ENCODE results near the gene RASAL2. TPM values are rescaled to one million over a fixed set of nuclear protein-coding genes. Genes with fewer than 3 reads are reported as not detected.

RASAL2 gene
- total and polyA plus RNA-seq, 2 of the 13 experiments (the other 11 are each of a cell fraction or from before 2014, with no cell fraction given), result 5.4 to 5.9 TPM

- TF ChIP-seq PAXIP1 (CRISPR knock-in tag; conservative IDR thresholded peaks at IDR 0.05) (peak; percentile 22; the same call in 1 of the 2 replicates), IRF9 (CRISPR knock-in tag; IDR thresholded peaks at IDR 0.05; ENCODE audit: borderline replicate concordance) (no peak), ZNF276 (CRISPR knock-in tag; IDR thresholded peaks at IDR 0.05; ENCODE audit: low read depth) (no peak), REL (CRISPR knock-in tag; conservative IDR thresholded peaks at IDR 0.05) (no peak), ZBTB46 (CRISPR knock-in tag; IDR thresholded peaks at IDR 0.05; ENCODE audit: borderline replicate concordance) (no peak), RAD21 (CRISPR knock-in tag; IDR thresholded peaks at IDR 0.05) (0 out of 2 replicates have a peak, but pooled peaks have one; percentile 27), KAT7 (CRISPR knock-in tag; IDR thresholded peaks at IDR 0.05; ENCODE audit: borderline replicate concordance) (no peak), ZNF143 (CRISPR knock-in tag; IDR thresholded peaks at IDR 0.05) (peak; percentile 32; the same call in 1 of the 2 replicates), ZNF850 (CRISPR knock-in tag; conservative IDR thresholded peaks at IDR 0.05) (no peak), ZNF512B (CRISPR knock-in tag; IDR thresholded peaks at IDR 0.05; ENCODE audit: borderline replicate concordance) (no peak), ZNF556 (CRISPR knock-in tag; IDR thresholded peaks at IDR 0.05; ENCODE audit: borderline replicate concordance) (peak; percentile 54; the same call in 1 of the 2 replicates), SAFB2 (CRISPR knock-in tag; IDR thresholded peaks at IDR 0.05; ENCODE audit: borderline replicate concordance, low read depth) (no peak), NR2F6 (IDR thresholded peaks at IDR 0.05) (no peak), NR2F6 (CRISPR knock-in tag; IDR thresholded peaks at IDR 0.05) (peak; percentile 31; the same call in 1 of the 2 replicates), WIZ (CRISPR knock-in tag; IDR thresholded peaks at IDR 0.05) (no peak)
- TF ChIP-seq, protein P1, sequence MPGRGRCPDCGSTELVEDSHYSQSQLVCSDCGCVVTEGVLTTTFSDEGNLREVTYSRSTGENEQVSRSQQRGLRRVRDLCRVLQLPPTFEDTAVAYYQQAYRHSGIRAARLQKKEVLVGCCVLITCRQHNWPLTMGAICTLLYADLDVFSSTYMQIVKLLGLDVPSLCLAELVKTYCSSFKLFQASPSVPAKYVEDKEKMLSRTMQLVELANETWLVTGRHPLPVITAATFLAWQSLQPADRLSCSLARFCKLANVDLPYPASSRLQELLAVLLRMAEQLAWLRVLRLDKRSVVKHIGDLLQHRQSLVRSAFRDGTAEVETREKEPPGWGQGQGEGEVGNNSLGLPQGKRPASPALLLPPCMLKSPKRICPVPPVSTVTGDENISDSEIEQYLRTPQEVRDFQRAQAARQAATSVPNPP (CRISPR knock-in tag; IDR thresholded peaks at IDR 0.05), result no peak
These were observed 38.0 kb upstream of the RASAL2 start (continued) for GRCh38 chr1:178055779-178056471.

Data from HepG2 (cell line).